Osteoblast (primary cell): Measurements from ENCODE around the gene MMP23B. TPM values are rescaled to one million over a fixed set of nuclear protein-coding genes. Genes with fewer than 3 reads are reported as not detected.

Experiments
- DNase-seq: peaks from one replicate; pipeline ENCODE4 v3.0.0; 2011; ENCODE audit warnings: low spot score, mixed read lengths; ENCODE audit not compliant: insufficient read length; ENCODE audit errors: missing footprints
- H2AFZ ChIP-seq: 2 replicates; pipeline ENCODE4 v1.6.0; 2011; ENCODE audit warnings: mild to moderate bottlenecking, low read length
- H3K27ac ChIP-seq: 2 replicates; pipeline ENCODE4 v1.5.1; 2011; ENCODE audit warnings: mild to moderate bottlenecking, low read depth, low read length, moderate library complexity
- H3K27me3 ChIP-seq: 2 replicates; pipeline ENCODE4 v1.6.0; 2012; ENCODE audit warnings: mild to moderate bottlenecking, control low read depth, inconsistent platforms, low read length, moderate library complexity; ENCODE audit not compliant: insufficient read depth
- H3K36me3 ChIP-seq: 2 replicates; pipeline ENCODE4 v1.5.1; 2011; ENCODE audit warnings: mild to moderate bottlenecking, low read length, control low read depth, moderate library complexity; ENCODE audit not compliant: insufficient read depth
- H3K4me1 ChIP-seq: 2 replicates; pipeline ENCODE4 v1.5.1; 2011; ENCODE audit warnings: mild to moderate bottlenecking, low read length, control low read depth, moderate library complexity; ENCODE audit not compliant: insufficient read depth
- H3K4me2 ChIP-seq: 2 replicates; pipeline ENCODE4 v1.6.0; 2011; ENCODE audit warnings: mild to moderate bottlenecking, low read length; ENCODE audit not compliant: insufficient read depth
- H3K4me3 ChIP-seq: fragments of 200-600 bp; sonication (generic); 3 replicates; pipeline ENCODE4 v1.5.1; 2012; ENCODE audit warnings: mild to moderate bottlenecking, low read length, inconsistent platforms; ENCODE audit not compliant: insufficient read depth
- H3K79me2 ChIP-seq: 2 replicates; pipeline ENCODE4 v1.6.0; 2012; ENCODE audit warnings: mild to moderate bottlenecking, low read length, control low read depth, inconsistent platforms; ENCODE audit not compliant: insufficient read depth
- H3K9me3 ChIP-seq: 2 replicates; pipeline ENCODE4 v1.5.1; 2011; ENCODE audit warnings: low read depth, low read length, control low read depth
- H4K20me1 ChIP-seq: 2 replicates; pipeline ENCODE4 v1.6.0; 2012; ENCODE audit warnings: mild to moderate bottlenecking, low read length, control low read depth; ENCODE audit not compliant: insufficient read depth
- total RNA-seq: library from RNA; depleted of rRNA; stranded (reverse); fragments of >200 nt; gene quantifications from 2 replicates; pipeline ENCODE4 v1.2.3, GENCODE V29; 2012
- TF ChIP-seq, protein P1 (sequence below): IDR thresholded peaks from 2 replicates; pipeline ENCODE4 v1.5.1; 2011; ENCODE audit warnings: mild to moderate bottlenecking, low read depth, low read length, moderate library complexity; ENCODE audit errors: extremely low read depth

Gene MMP23B
- total RNA-seq, 1 donor, result 1.1 TPM

DNA sequence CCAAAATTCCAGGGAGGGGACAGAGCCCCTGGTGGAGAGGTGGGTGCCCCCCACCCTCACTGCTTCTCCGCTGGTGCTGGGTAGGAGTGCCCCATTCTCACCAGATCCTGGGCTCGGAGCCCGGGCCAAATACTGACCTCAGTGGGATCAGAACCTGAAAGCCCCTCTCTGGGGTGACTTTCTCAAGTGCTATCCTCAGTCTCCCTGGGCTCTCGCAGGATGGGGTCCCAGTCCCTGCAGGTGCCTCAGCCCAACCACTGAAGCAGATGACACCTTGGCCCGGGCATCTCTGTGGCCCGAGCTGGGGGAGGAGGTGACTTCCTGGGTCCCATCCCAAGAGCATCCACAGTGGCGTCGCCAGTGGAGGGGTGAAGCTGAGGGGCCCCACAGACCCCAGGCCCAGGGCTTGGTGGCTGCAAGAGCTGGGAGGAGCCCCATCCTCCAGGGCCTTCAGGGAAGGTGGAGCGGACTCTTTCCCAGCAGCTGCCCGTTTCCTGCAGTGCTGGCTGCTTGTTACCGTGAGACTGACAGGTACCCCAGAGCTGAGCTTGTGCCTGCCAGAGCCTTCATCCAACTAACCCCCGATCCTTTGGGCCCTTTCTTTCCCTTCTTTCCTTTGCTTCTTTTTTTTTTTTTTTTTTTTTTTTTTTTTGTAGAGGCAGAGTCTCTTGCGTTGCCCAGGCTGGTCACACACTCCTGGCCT, 28.2 kb upstream of the MMP23B start:
- Histone ChIP-seq H3K4me2 (no peak overlapping the region), H4K20me1 (no peaks in the 10 kb centered on the region), H3K9me3 (no peaks in the 10 kb centered on the region), H3K4me1 (no peaks in the 10 kb centered on the region), H3K4me3 (no peak overlapping the region), H3K27me3 (peaks cover 24% of the 10 kb centered on the region), H3K27ac (no peak overlapping the region), H3K79me2 (no peaks in the 10 kb centered on the region), H2AFZ (no peak overlapping the region), H3K36me3 (no peaks in the 10 kb centered on the region)
- peak; percentile 90 for DNase-seq
- TF ChIP-seq, protein P1, sequence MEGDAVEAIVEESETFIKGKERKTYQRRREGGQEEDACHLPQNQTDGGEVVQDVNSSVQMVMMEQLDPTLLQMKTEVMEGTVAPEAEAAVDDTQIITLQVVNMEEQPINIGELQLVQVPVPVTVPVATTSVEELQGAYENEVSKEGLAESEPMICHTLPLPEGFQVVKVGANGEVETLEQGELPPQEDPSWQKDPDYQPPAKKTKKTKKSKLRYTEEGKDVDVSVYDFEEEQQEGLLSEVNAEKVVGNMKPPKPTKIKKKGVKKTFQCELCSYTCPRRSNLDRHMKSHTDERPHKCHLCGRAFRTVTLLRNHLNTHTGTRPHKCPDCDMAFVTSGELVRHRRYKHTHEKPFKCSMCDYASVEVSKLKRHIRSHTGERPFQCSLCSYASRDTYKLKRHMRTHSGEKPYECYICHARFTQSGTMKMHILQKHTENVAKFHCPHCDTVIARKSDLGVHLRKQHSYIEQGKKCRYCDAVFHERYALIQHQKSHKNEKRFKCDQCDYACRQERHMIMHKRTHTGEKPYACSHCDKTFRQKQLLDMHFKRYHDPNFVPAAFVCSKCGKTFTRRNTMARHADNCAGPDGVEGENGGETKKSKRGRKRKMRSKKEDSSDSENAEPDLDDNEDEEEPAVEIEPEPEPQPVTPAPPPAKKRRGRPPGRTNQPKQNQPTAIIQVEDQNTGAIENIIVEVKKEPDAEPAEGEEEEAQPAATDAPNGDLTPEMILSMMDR, result no peak

DNA sequence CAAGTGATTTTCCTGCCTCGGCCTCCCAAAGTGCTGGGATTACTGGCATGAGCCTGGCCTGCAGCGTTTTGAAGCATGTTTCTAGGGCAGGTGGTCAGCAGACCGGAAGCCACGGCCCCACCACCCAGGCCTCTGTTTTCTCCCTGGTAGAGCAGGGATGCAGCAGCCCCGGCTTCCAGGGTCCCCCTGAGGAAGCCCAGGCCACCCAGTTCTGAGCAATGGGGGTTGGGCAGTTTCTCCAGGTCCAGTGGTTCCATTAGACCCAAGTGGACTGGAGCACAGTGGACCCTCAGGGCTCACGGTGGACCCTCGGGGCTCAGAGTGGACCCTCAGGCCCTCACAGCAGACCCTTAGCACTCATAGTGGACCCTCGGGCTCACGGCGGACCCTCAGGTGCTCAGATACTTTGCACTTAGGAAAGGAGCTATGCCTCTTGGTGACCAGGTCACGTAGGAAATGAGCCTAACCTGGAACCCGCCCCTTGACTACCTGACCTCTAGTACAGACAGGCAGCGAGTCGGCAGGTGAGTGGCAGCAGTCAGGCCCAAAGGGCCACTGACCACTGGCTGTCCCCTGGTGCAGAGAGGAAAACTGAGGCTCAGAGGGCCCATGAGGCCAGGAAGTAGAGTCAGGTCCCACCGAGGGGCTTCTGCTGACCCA, 27.5 kb upstream of the MMP23B start:
- no peaks in the 10 kb centered on the region for H3K79me2 ChIP-seq
- no peaks in the 10 kb centered on the region for H3K36me3 ChIP-seq
- H3K27ac ChIP-seq, result no peak overlapping the region
- H4K20me1 ChIP-seq, result no peaks in the 10 kb centered on the region
- no peaks in the 10 kb centered on the region for H3K9me3 ChIP-seq
- peak; percentile 78 for DNase-seq
- peaks cover 17% of the 10 kb centered on the region for H3K27me3 ChIP-seq
- H3K4me3 ChIP-seq, result no peak overlapping the region
- TF ChIP-seq, protein P1, result no peak
- no peaks in the 10 kb centered on the region for H3K4me1 ChIP-seq
- no peak overlapping the region for H2AFZ ChIP-seq
- H3K4me2 ChIP-seq, result no peak overlapping the region

DNA sequence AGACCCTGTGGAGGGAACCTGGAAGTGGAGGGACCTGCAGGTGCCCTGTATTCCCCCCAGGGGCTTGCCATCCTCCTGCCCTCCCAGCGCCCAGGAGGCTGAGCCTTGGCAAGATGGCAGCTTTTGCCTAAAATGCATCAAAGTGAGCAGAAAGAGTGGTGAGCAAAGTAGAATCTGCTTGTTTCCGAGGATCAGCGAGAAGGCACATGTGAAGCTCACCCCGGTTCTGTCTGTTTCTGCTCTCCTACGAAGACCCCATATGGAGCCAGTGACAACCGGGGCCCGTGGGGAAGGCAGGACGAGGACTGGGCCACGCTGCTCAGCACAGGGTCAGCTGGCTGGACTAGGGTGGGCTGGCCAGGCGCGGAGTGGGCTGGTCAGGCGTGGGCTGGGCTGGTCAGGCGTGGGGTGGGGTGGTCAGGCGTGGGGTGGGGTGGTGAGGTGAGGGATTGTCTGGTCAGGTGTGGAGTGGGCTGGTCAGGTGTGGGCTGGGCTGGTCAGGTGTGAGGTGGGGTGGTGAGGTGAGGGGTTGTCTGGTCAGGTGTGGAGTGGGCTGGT, 26.9 kb upstream of the MMP23B start:
- no peak overlapping the region for H3K4me2 ChIP-seq
- no peaks in the 10 kb centered on the region for H3K4me1 ChIP-seq
- TF ChIP-seq, protein P1, result no peak
- H3K79me2 ChIP-seq, result no peaks in the 10 kb centered on the region
- no peaks in the 10 kb centered on the region for H3K9me3 ChIP-seq
- peaks cover 16% of the 10 kb centered on the region for H3K27me3 ChIP-seq
- H3K4me3 ChIP-seq, result no peak overlapping the region
- no peaks in the 10 kb centered on the region for H4K20me1 ChIP-seq
- H3K27ac ChIP-seq, result no peak overlapping the region
- no peak overlapping the region for H2AFZ ChIP-seq
- H3K36me3 ChIP-seq, result no peaks in the 10 kb centered on the region
- peak; percentile 89 for DNase-seq

DNA sequence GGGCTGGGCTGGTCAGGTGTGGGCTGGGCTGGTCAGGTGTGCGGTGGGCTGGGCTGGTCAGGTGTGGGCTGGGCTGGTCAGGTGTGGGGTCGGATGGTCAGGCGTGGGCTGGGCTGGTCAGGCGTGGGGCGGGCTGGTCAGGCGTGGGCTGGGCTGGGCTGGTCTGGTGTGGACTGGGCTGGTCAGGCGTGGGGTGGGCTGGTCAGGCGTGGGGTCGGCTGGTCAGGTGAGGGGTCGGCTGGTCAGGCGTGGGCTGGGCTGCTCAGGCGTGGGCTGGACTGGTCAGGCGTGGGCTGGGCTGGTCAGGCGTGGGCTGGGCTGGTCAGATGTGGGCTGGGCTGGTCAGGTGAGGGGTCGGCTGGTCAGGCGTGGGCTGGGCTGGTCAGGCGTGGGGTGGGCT, 26.2 kb upstream of the MMP23B start:
- H3K27ac ChIP-seq, result no peak overlapping the region
- no peaks in the 10 kb centered on the region for H3K36me3 ChIP-seq
- no peaks in the 10 kb centered on the region for H3K9me3 ChIP-seq
- H3K27me3 ChIP-seq, result peaks cover 10% of the 10 kb centered on the region
- no peaks in the 10 kb centered on the region for H3K79me2 ChIP-seq
- peak; percentile 22 for DNase-seq
- H3K4me3 ChIP-seq, result no peak overlapping the region
- no peaks in the 10 kb centered on the region for H4K20me1 ChIP-seq
- no peaks in the 10 kb centered on the region for H3K4me1 ChIP-seq
- TF ChIP-seq, protein P1, result no peak
- H2AFZ ChIP-seq, result no peak overlapping the region
- H3K4me2 ChIP-seq, result no peak overlapping the region
